ENCODE measurements around the gene KIAA0408.

Gene KIAA0408

GRCh38 chr6:127497410-127497809, 38.2 kb upstream of the KIAA0408 start:
- H3K9me2 ChIP-seq (replicated peaks; ENCODE audit: insufficient read depth, low read length), result no peaks in the 10 kb centered on the region
- no peaks in the 10 kb centered on the region for H3K36me3 ChIP-seq (ENCODE audit: low read length)
- no peak overlapping the region for H3K4me2 ChIP-seq (ENCODE audit: low read depth, low read length, poor library complexity, severe bottlenecking)
- H3K27ac ChIP-seq (ENCODE audit: low read depth, low read length), result no peak overlapping the region
- no peaks in the 10 kb centered on the region for H3K27me3 ChIP-seq (ENCODE audit: low read length)
- H3K4me3 ChIP-seq (ENCODE audit: insufficient read depth, low read length, poor library complexity, severe bottlenecking), result no peak overlapping the region
- no peaks in the 10 kb centered on the region for H3K79me2 ChIP-seq (ENCODE audit: insufficient read depth, low read length)
- H3K9ac ChIP-seq (ENCODE audit: low read length), result no peak overlapping the region
- no peaks in the 10 kb centered on the region for H3K9me3 ChIP-seq (ENCODE audit: insufficient read depth, low read length)
- no peaks in the 10 kb centered on the region for H3F3A ChIP-seq (ENCODE audit: insufficient read depth)
- H2AFZ ChIP-seq (ENCODE audit: low read depth, low read length, severe bottlenecking), result no peak overlapping the region
- TF ChIP-seq CTCF (IDR thresholded peaks at IDR 0.05; ENCODE audit: insufficient read depth, low read length, poor library complexity, severe bottlenecking) (no peak), EZH2phosphoT487 (conservative IDR thresholded peaks at IDR 0.05; ENCODE audit: low read length) (no peak)
- H4K20me1 ChIP-seq (ENCODE audit: low read depth, low read length), result no peaks in the 10 kb centered on the region

GRCh38 chr6:127496471-127496870, 37.3 kb upstream of the KIAA0408 start:
- TF ChIP-seq EZH2phosphoT487 (conservative IDR thresholded peaks at IDR 0.05; ENCODE audit: low read length), result no peak
- TF ChIP-seq CTCF (IDR thresholded peaks at IDR 0.05; ENCODE audit: insufficient read depth, low read length, poor library complexity, severe bottlenecking), result no peak
- Histone ChIP-seq H3F3A (ENCODE audit: insufficient read depth) (no peaks in the 10 kb centered on the region), H4K20me1 (ENCODE audit: low read depth, low read length) (no peaks in the 10 kb centered on the region), H3K27me3 (ENCODE audit: low read length) (no peaks in the 10 kb centered on the region), H3K9me2 (replicated peaks; ENCODE audit: insufficient read depth, low read length) (no peaks in the 10 kb centered on the region), H3K9me3 (ENCODE audit: insufficient read depth, low read length) (no peaks in the 10 kb centered on the region), H3K79me2 (ENCODE audit: insufficient read depth, low read length) (no peaks in the 10 kb centered on the region), H3K4me2 (ENCODE audit: low read depth, low read length, poor library complexity, severe bottlenecking) (no peak overlapping the region), H3K4me3 (ENCODE audit: insufficient read depth, low read length, poor library complexity, severe bottlenecking) (no peak overlapping the region), H3K27ac (ENCODE audit: low read depth, low read length) (no peak overlapping the region), H3K9ac (ENCODE audit: low read length) (no peak overlapping the region), H2AFZ (ENCODE audit: low read depth, low read length, severe bottlenecking) (no peak overlapping the region), H3K36me3 (ENCODE audit: low read length) (no peaks in the 10 kb centered on the region)

- no peaks in the 10 kb centered on the region for H3K27me3 ChIP-seq (ENCODE audit: low read length)
- no peaks in the 10 kb centered on the region for H3K9me3 ChIP-seq (ENCODE audit: insufficient read depth, low read length)
- no peak for TF ChIP-seq CTCF (IDR thresholded peaks at IDR 0.05; ENCODE audit: insufficient read depth, low read length, poor library complexity, severe bottlenecking)
- no peak for TF ChIP-seq EZH2phosphoT487 (conservative IDR thresholded peaks at IDR 0.05; ENCODE audit: low read length)
- H3K36me3 ChIP-seq (ENCODE audit: low read length), result no peaks in the 10 kb centered on the region
- H3K4me3 ChIP-seq (ENCODE audit: insufficient read depth, low read length, poor library complexity, severe bottlenecking), result no peak overlapping the region
- H3F3A ChIP-seq (ENCODE audit: insufficient read depth), result no peaks in the 10 kb centered on the region
- H3K9me2 ChIP-seq (replicated peaks; ENCODE audit: insufficient read depth, low read length), result no peaks in the 10 kb centered on the region
- H4K20me1 ChIP-seq (ENCODE audit: low read depth, low read length), result no peaks in the 10 kb centered on the region
- H3K9ac ChIP-seq (ENCODE audit: low read length), result no peak overlapping the region
- no peaks in the 10 kb centered on the region for H3K79me2 ChIP-seq (ENCODE audit: insufficient read depth, low read length)
- no peak overlapping the region for H3K27ac ChIP-seq (ENCODE audit: low read depth, low read length)
- H3K4me2 ChIP-seq (ENCODE audit: low read depth, low read length, poor library complexity, severe bottlenecking), result no peak overlapping the region
- no peak overlapping the region for H2AFZ ChIP-seq (ENCODE audit: low read depth, low read length, severe bottlenecking)
Observed at GRCh38 chr6:127494240-127494767, 35.1 kb upstream of the KIAA0408 start.
